NOMO-1 (cell line): Measurements from ENCODE around the gene DYSF.

ENCODE experiments used
- DNase-seq, 2 experiments: peaks; one replicate each; lab custom pipeline; 2025; ENCODE audit not compliant: unreplicated experiment in 2 of 2; lab: John Stamatoyannopoulos, UW

The DYSF gene

GRCh38 chr2:71564361-71564760 is 111.0 kb downstream of the DYSF start:
- no peak for DNase-seq

- DNase-seq = no peak
Observed at GRCh38 chr2:71564790-71565189, 111.4 kb downstream of the DYSF start.

GRCh38 chr2:71566372-71566771 is 113.0 kb downstream of the DYSF start:
- no peak for DNase-seq

- no peak for DNase-seq
Observed at GRCh38 chr2:71567625-71568024, 114.3 kb downstream of the DYSF start.

GRCh38 chr2:71568103-71568502 is 114.7 kb downstream of the DYSF start:
- no peak for DNase-seq

GRCh38 chr2:71570511-71570910 is 117.2 kb downstream of the DYSF start:
- DNase-seq = no peak

- no peak for DNase-seq
Observed at GRCh38 chr2:71570951-71571460, 117.6 kb downstream of the DYSF start.

GRCh38 chr2:71571945-71572344 is 118.6 kb downstream of the DYSF start:
- no peak for DNase-seq

GRCh38 chr2:71575966-71576365 is 122.6 kb downstream of the DYSF start:
- DNase-seq = no peak

- DNase-seq = no peak
Observed at GRCh38 chr2:71576541-71576940, 123.2 kb downstream of the DYSF start.

- DNase-seq = no peak
Observed at GRCh38 chr2:71577209-71577608, 123.8 kb downstream of the DYSF start.

- no peak for DNase-seq
Observed at GRCh38 chr2:71578767-71579342, 125.5 kb downstream of the DYSF start.

GRCh38 chr2:71581026-71581425 is 127.7 kb downstream of the DYSF start:
- DNase-seq = no peak

- no peak for DNase-seq
Observed at GRCh38 chr2:71583876-71584275, 130.5 kb downstream of the DYSF start.

GRCh38 chr2:71586471-71586870 is 133.1 kb downstream of the DYSF start:
- no peak for DNase-seq

GRCh38 chr2:71587509-71588073 is 134.2 kb downstream of the DYSF start:
- DNase-seq = no peak

GRCh38 chr2:71588497-71589170 is 135.3 kb downstream of the DYSF start:
- no peak for DNase-seq

GRCh38 chr2:71589763-71590162 is 136.4 kb downstream of the DYSF start:
- no peak for DNase-seq

- DNase-seq = no peak
Observed at GRCh38 chr2:71591044-71591443, 137.7 kb downstream of the DYSF start.

GRCh38 chr2:71592181-71592711 is 138.9 kb downstream of the DYSF start:
- DNase-seq = no peak

GRCh38 chr2:71595569-71595968 is 142.2 kb downstream of the DYSF start:
- DNase-seq = no peak

GRCh38 chr2:71596011-71596410 is 142.7 kb downstream of the DYSF start:
- DNase-seq = no peak
